ENCODE measurements around the gene MACROD2.
"Not testable (repeated sequence)": the region's sequence is repeated elsewhere in the genome, so short reads cannot be mapped to it uniquely, and the experiment has no call there.

MACROD2 gene

GRCh38 chr20:14245368-14245970, 250.2 kb downstream of the MACROD2 start:
- DNase-seq (ENCODE audit: insufficient read length, low spot score) (no peak), FAIRE-seq (no peak)

GRCh38 chr20:14259689-14260088, 264.4 kb downstream of the MACROD2 start:
- DNase-seq (ENCODE audit: insufficient read length, low spot score) (no peak), FAIRE-seq (no peak)

- FAIRE-seq (no peak), DNase-seq (ENCODE audit: insufficient read length, low spot score) (no peak)
Observed at GRCh38 chr20:14260367-14260766, 265.1 kb downstream of the MACROD2 start.

GRCh38 chr20:14264869-14265268, 269.6 kb downstream of the MACROD2 start:
- DNase-seq (ENCODE audit: insufficient read length, low spot score) (no peak), FAIRE-seq (no peak)

- DNase-seq (ENCODE audit: insufficient read length, low spot score) (no peak), FAIRE-seq (no peak)
Observed at GRCh38 chr20:14266246-14266645, 270.9 kb downstream of the MACROD2 start.

- FAIRE-seq; DNase-seq (ENCODE audit: insufficient read length, low spot score): not testable (repeated sequence)
Observed at GRCh38 chr20:14270751-14271150, 275.4 kb downstream of the MACROD2 start.

- FAIRE-seq (no peak), DNase-seq (ENCODE audit: insufficient read length, low spot score) (no peak)
Observed at GRCh38 chr20:14282140-14282539, 286.8 kb downstream of the MACROD2 start.

GRCh38 chr20:14284443-14284842, 289.1 kb downstream of the MACROD2 start:
- DNase-seq (ENCODE audit: insufficient read length, low spot score) (no peak), FAIRE-seq (no peak)

- DNase-seq (ENCODE audit: insufficient read length, low spot score) (no peak), FAIRE-seq (no peak)
Observed at GRCh38 chr20:14288341-14289330, 293.3 kb downstream of the MACROD2 start.

GRCh38 chr20:14291502-14291901, 296.2 kb downstream of the MACROD2 start:
- DNase-seq (ENCODE audit: insufficient read length, low spot score) = no peak
- FAIRE-seq = no peak

GRCh38 chr20:14295238-14295637, 299.9 kb downstream of the MACROD2 start:
- no peak for FAIRE-seq
- no peak for DNase-seq (ENCODE audit: insufficient read length, low spot score)

- FAIRE-seq (no peak), DNase-seq (ENCODE audit: insufficient read length, low spot score) (no peak)
Observed at GRCh38 chr20:14295770-14296309, 300.5 kb downstream of the MACROD2 start.

- FAIRE-seq (no peak), DNase-seq (ENCODE audit: insufficient read length, low spot score) (no peak)
Observed at GRCh38 chr20:14299831-14300230, 304.5 kb downstream of the MACROD2 start.

- FAIRE-seq (no peak), DNase-seq (ENCODE audit: insufficient read length, low spot score) (no peak)
Observed at GRCh38 chr20:14303106-14303505, 307.8 kb downstream of the MACROD2 start.

- DNase-seq (ENCODE audit: insufficient read length, low spot score) (no peak), FAIRE-seq (no peak)
Observed at GRCh38 chr20:14303651-14304050, 308.3 kb downstream of the MACROD2 start.

- FAIRE-seq = no peak
- DNase-seq (ENCODE audit: insufficient read length, low spot score) = no peak
Observed at GRCh38 chr20:14304472-14304871, 309.2 kb downstream of the MACROD2 start.

GRCh38 chr20:14307956-14308355, 312.6 kb downstream of the MACROD2 start:
- DNase-seq (ENCODE audit: insufficient read length, low spot score) (no peak), FAIRE-seq (no peak)

- no peak for FAIRE-seq
- no peak for DNase-seq (ENCODE audit: insufficient read length, low spot score)
Observed at GRCh38 chr20:14310977-14311627, 315.8 kb downstream of the MACROD2 start.

GRCh38 chr20:14312001-14312400, 316.7 kb downstream of the MACROD2 start:
- no peak for FAIRE-seq
- no peak for DNase-seq (ENCODE audit: insufficient read length, low spot score)

GRCh38 chr20:14313341-14314020, 318.2 kb downstream of the MACROD2 start:
- DNase-seq (ENCODE audit: insufficient read length, low spot score) = no peak
- FAIRE-seq = no peak

GRCh38 chr20:14319704-14320103, 324.4 kb downstream of the MACROD2 start:
- no peak for DNase-seq (ENCODE audit: insufficient read length, low spot score)

More at GRCh38 chr20:14319704-14320103, 324.4 kb downstream of the MACROD2 start:
- FAIRE-seq = no peak

Measured in GM19239 (cell line).